NCI-H1048 (cell line): ENCODE measurements around the gene NAGK.
"Not testable (repeated sequence)": the region's sequence is repeated elsewhere in the genome, so short reads cannot be mapped to it uniquely, and the experiment has no call there.

Experiments
- DNase-seq: peaks from one replicate; lab custom pipeline; 2025; lab: John Stamatoyannopoulos, UW

The NAGK gene

GRCh38 chr2:71069376-71069775 lies 928 bp downstream of the NAGK start:
- no peak for DNase-seq

- DNase-seq: no peak
Measured at GRCh38 chr2:71070294-71071093, 2.0 kb downstream of the NAGK start.

GRCh38 chr2:71071681-71072398 lies 3.4 kb downstream of the NAGK start:
- no peak for DNase-seq

- DNase-seq: no peak
Measured at GRCh38 chr2:71072492-71072891, 4.0 kb downstream of the NAGK start.

GRCh38 chr2:71073475-71073874 lies 5.0 kb downstream of the NAGK start:
- no peak for DNase-seq

- DNase-seq: no peak
Measured at GRCh38 chr2:71074893-71075395, 6.5 kb downstream of the NAGK start.

- no peak for DNase-seq
Measured at GRCh38 chr2:71078624-71079023, 10.2 kb downstream of the NAGK start.

- no peak for DNase-seq
Measured at GRCh38 chr2:71082402-71083252, 14.2 kb downstream of the NAGK start.

- not testable (repeated sequence) for DNase-seq
Measured at GRCh38 chr2:71083297-71083696, 14.8 kb downstream of the NAGK start.

- not testable (repeated sequence) for DNase-seq
Measured at GRCh38 chr2:71083752-71084312, 15.4 kb downstream of the NAGK start.

- DNase-seq: not testable (repeated sequence)
Measured at GRCh38 chr2:71085325-71086003, 17.0 kb downstream of the NAGK start.

- DNase-seq: not testable (repeated sequence)
Measured at GRCh38 chr2:71089475-71089874, 21.0 kb downstream of the NAGK start.

- DNase-seq: not testable (repeated sequence)
Measured at GRCh38 chr2:71091808-71092207, 23.4 kb downstream of the NAGK start.

GRCh38 chr2:71092491-71093260 lies 24.2 kb downstream of the NAGK start:
- not testable (repeated sequence) for DNase-seq

GRCh38 chr2:71100195-71100964 lies 31.9 kb downstream of the NAGK start:
- no peak for DNase-seq

GRCh38 chr2:71101656-71102055 lies 33.2 kb downstream of the NAGK start:
- no peak for DNase-seq

- no peak for DNase-seq
Measured at GRCh38 chr2:71102981-71103681, 34.7 kb downstream of the NAGK start.

- no peak for DNase-seq
Measured at GRCh38 chr2:71103809-71104208, 35.4 kb downstream of the NAGK start.

- DNase-seq: not testable (repeated sequence)
Measured at GRCh38 chr2:71106463-71106862, 38.0 kb downstream of the NAGK start.
